Caco-2 (cell line): ENCODE measurements around the gene LPAR1. TPM values are rescaled to one million over a fixed set of nuclear protein-coding genes. Genes with fewer than 3 reads are reported as not detected.

Experiments used
- BruUV-seq: library from RNA; stranded (reverse); fragments of 400-500 nt; replicated peaks from 2 replicates; lab custom pipeline; 2021; lab: Mats Ljungman, UMichigan
- CTCF ChIA-PET: fragments of 300-600 bp; sonication (Branson Sonifier 250); formaldehyde crosslinking; loops from one replicate; lab custom pipeline; 2022; ENCODE audit warnings: antibody characterized with exemption; lab: Charles Lee
- POLR2A ChIA-PET: fragments of 300-600 bp; sonication (Branson Sonifier 250); formaldehyde crosslinking; loops from one replicate; lab custom pipeline; 2022; ENCODE audit warnings: antibody characterized with exemption; lab: Charles Lee
- DNase-seq, 2 experiments: peaks; one replicate each; pipeline versions ENCODE4 v3.0.0 to v3.0.0-alpha.2; 2020 to 2022
- H3K27me3 ChIP-seq: replicated peaks from 2 replicates; pipeline ENCODE4 v1.6.0; 2011; ENCODE audit warnings: low read length; ENCODE audit not compliant: control insufficient read depth, insufficient read depth
- H3K36me3 ChIP-seq: 2 replicates; pipeline ENCODE4 v1.5.1; 2011; ENCODE audit warnings: low read length; ENCODE audit not compliant: control insufficient read depth, insufficient read depth
- H3K4me1 ChIP-seq: fragments of 250-450 bp; sonication (Bioruptor Pico); 2 replicates; pipeline ENCODE4 v1.5.1; 2020; ENCODE audit warnings: mild to moderate bottlenecking
- H3K4me3 ChIP-seq: 2 replicates; pipeline ENCODE4 v1.5.1; 2011; ENCODE audit warnings: low read depth, mild to moderate bottlenecking, control low read depth, low read length
- H3K9me3 ChIP-seq: fragments of 250-450 bp; sonication (Bioruptor Pico); 2 replicates; pipeline ENCODE4 v1.5.1; 2020; ENCODE audit warnings: mild to moderate bottlenecking, moderate library complexity
- H3K27ac Mint-ChIP-seq: one replicate; pipeline ENCODE4 v1.8.0; 2022; ENCODE audit warnings: mixed read lengths; ENCODE audit not compliant: unreplicated experiment
- H3K27me3 Mint-ChIP-seq: one replicate; pipeline ENCODE4 v1.8.0; 2022; ENCODE audit warnings: mixed read lengths; ENCODE audit not compliant: insufficient read depth, unreplicated experiment
- H3K36me3 Mint-ChIP-seq: one replicate; pipeline ENCODE4 v1.8.0; 2022; ENCODE audit warnings: mild to moderate bottlenecking, mixed read lengths; ENCODE audit not compliant: insufficient read depth, unreplicated experiment
- H3K4me1 Mint-ChIP-seq: one replicate; pipeline ENCODE4 v1.8.0; 2022; ENCODE audit warnings: low read depth, mixed read lengths; ENCODE audit not compliant: unreplicated experiment
- H3K4me3 Mint-ChIP-seq: one replicate; pipeline ENCODE4 v1.8.0; 2022; ENCODE audit warnings: mild to moderate bottlenecking, moderate library complexity, mixed read lengths; ENCODE audit not compliant: unreplicated experiment
- H3K9me3 Mint-ChIP-seq: one replicate; pipeline ENCODE4 v1.8.0; 2022; ENCODE audit warnings: mixed read lengths; ENCODE audit not compliant: unreplicated experiment
- CTCF ChIP-seq, 2 experiments: fragments of 200-600 bp in 1 of 2; IDR thresholded peaks; 1 replicate in 1 of 2; 2 replicates in 1 of 2; pipeline versions ENCODE4 v1.5.1 to v1.8.0; 2011 to 2022; ENCODE audit warnings: antibody characterized with exemption in 1 of 2, control low read depth in 1 of 2, inconsistent platforms in 1 of 2, low read depth in 1 of 2, low read length in 1 of 2, mild to moderate bottlenecking in 1 of 2, moderate library complexity in 1 of 2; ENCODE audit not compliant: insufficient read depth in 1 of 2, severe bottlenecking in 1 of 2, unreplicated experiment in 1 of 2
- intact Hi-C: fragments of 100-400 bp; cut with micrococcal nuclease; formaldehyde crosslinking; loops from one replicate; pipeline ENCODE4 v1.10.0; 2022; ENCODE audit not compliant: unreplicated experiment
- total RNA-seq: library from RNA; stranded (reverse); gene quantifications from 2 replicates; pipeline ENCODE4 v1.2.3, GENCODE V29; 2022

Gene LPAR1
- total RNA-seq, 1 experiment from 2014 or later = 20.3 TPM

- Histone ChIP-seq H3K27me3 (no peaks in the 10 kb centered on the region), H3K9me3 (no peaks in the 10 kb centered on the region), H3K36me3 (no peaks in the 10 kb centered on the region; the same call in 1 of the 2 replicates), H3K4me3 (no peak overlapping the region), H3K4me1 (no peaks in the 10 kb centered on the region)
- no TSS peak for BruUV-seq
- TF ChIP-seq CTCF (IDR thresholded peaks at IDR 0.05; ENCODE audit: insufficient read depth in 1 of 2, low read depth in 1 of 2, low read length in 1 of 2, severe bottlenecking in 1 of 2, unreplicated experiment in 1 of 2) = no peak
- ChIA-PET CTCF (no interaction called here), POLR2A (no interaction called here)
- intact Hi-C loops = no loop called here
- Mint-ChIP-seq H3K27ac (no peak overlapping the region), H3K27me3 (no peaks in the 10 kb centered on the region), H3K4me1 (no peaks in the 10 kb centered on the region), H3K9me3 (no peaks in the 10 kb centered on the region), H3K4me3 (no peak overlapping the region), H3K36me3 (peaks cover 20% of the 10 kb centered on the region)
- DNase-seq = no peak
Observed at GRCh38 chr9:111027798-111028197, 10.5 kb downstream of the LPAR1 start.

GRCh38 chr9:111023128-111023527 lies 15.1 kb downstream of the LPAR1 start:
- TF ChIP-seq CTCF (IDR thresholded peaks at IDR 0.05; ENCODE audit: insufficient read depth in 1 of 2, low read depth in 1 of 2, low read length in 1 of 2, severe bottlenecking in 1 of 2, unreplicated experiment in 1 of 2) = no peak
- Histone ChIP-seq H3K36me3 (no peaks in the 10 kb centered on the region; the same call in 1 of the 2 replicates), H3K27me3 (no peaks in the 10 kb centered on the region), H3K9me3 (no peaks in the 10 kb centered on the region), H3K4me1 (no peaks in the 10 kb centered on the region), H3K4me3 (no peak overlapping the region)
- CTCF ChIA-PET = no interaction called here
- Mint-ChIP-seq H3K4me3 (no peak overlapping the region), H3K4me1 (peaks cover 7% of the 10 kb centered on the region), H3K9me3 (no peaks in the 10 kb centered on the region), H3K36me3 (peaks cover 12% of the 10 kb centered on the region), H3K27me3 (no peaks in the 10 kb centered on the region), H3K27ac (no peak overlapping the region)
- POLR2A ChIA-PET = no interaction called here
- intact Hi-C loops = no loop called here
- DNase-seq = no peak
- no TSS peak for BruUV-seq

- ChIA-PET CTCF (interaction anchor here (0.7 kb wide), 1 partner anchor 15 kb away, joined by 3 read pairs; no protein-coding TSS in a partner anchor), POLR2A (no interaction called here)
- intact Hi-C loops = no loop called here
- Histone ChIP-seq H3K4me1 (no peaks in the 10 kb centered on the region), H3K36me3 (no peaks in the 10 kb centered on the region), H3K27me3 (no peaks in the 10 kb centered on the region), H3K9me3 (no peaks in the 10 kb centered on the region), H3K4me3 (no peak overlapping the region)
- no TSS peak for BruUV-seq
- H3K4me3 Mint-ChIP-seq = no peak overlapping the region
- peaks cover 12% of the 10 kb centered on the region for H3K36me3 Mint-ChIP-seq
- H3K27me3 Mint-ChIP-seq = no peaks in the 10 kb centered on the region
- H3K9me3 Mint-ChIP-seq = no peaks in the 10 kb centered on the region
- TF ChIP-seq CTCF (IDR thresholded peaks at IDR 0.05; ENCODE audit: insufficient read depth in 1 of 2, low read depth in 1 of 2, low read length in 1 of 2, severe bottlenecking in 1 of 2, unreplicated experiment in 1 of 2) = no peak
- no peak for DNase-seq
- no peak overlapping the region for H3K27ac Mint-ChIP-seq
- H3K4me1 Mint-ChIP-seq = peaks cover 13% of the 10 kb centered on the region
Observed at GRCh38 chr9:111020594-111020993, 17.7 kb downstream of the LPAR1 start.
